Ovary (tissue), 9 donors: ENCODE results near the gene MTSS2. TPM values are rescaled to one million over a fixed set of nuclear protein-coding genes. Genes with fewer than 3 reads are reported as not detected.

Experiments used
- DNase-seq, 5 donors: peaks; one replicate each; pipeline ENCODE4 v3.0.0-alpha.2; 2019 to 2020
- H3K27ac ChIP-seq, 2 donors: fragments of 200-600 bp; one replicate each; pipeline versions ENCODE4 v1.5.1 to v1.8.0; 2019 to 2022
- H3K27me3 ChIP-seq: fragments of 200-600 bp; one replicate; pipeline ENCODE4 v1.8.0; 2022
- H3K36me3 ChIP-seq: fragments of 200-600 bp; sonication (generic); one replicate; pipeline ENCODE4 v1.5.1; 2019
- H3K4me1 ChIP-seq: one replicate; pipeline ENCODE4 v1.8.1; 2013; ENCODE audit warnings: mild to moderate bottlenecking, moderate library complexity; ENCODE audit not compliant: insufficient read depth
- H3K4me3 ChIP-seq: fragments of 200-600 bp; sonication (generic); one replicate; pipeline ENCODE4 v1.5.1; 2017
- H3K9me3 ChIP-seq, 2 donors: fragments of 200-600 bp in 1 of 2; sonication (generic) in 1 of 2; one replicate each; pipeline versions ENCODE4 v1.5.1 to v1.8.1; 2013 to 2019; ENCODE audit warnings: mild to moderate bottlenecking in 1 of 2, moderate library complexity in 1 of 2
- EP300 ChIP-seq: sonication (generic); formaldehyde crosslinking; IDR thresholded peaks from one replicate; pipeline ENCODE4 v1.6.1; 2017; ENCODE audit warnings: antibody characterized with exemption
- POLR2A ChIP-seq: fragments of 450-650 bp; IDR thresholded peaks from one replicate; pipeline ENCODE4 v1.6.1; 2017; ENCODE audit warnings: antibody characterized with exemption, mild to moderate bottlenecking, moderate library complexity
- WGBS, 3 donors: extraction: QIAGEN DNeasy Blood & Tissue Kit in 1 of 3; methylation state at CpG; one replicate each; pipeline versions ENCODE4 v1.1.5 to v1.1.7; 2013 to 2017; 5-methylcytosine and 5-hydroxymethylcytosine counted together
- intact Hi-C, 4 donors: fragments of 100-400 bp; cut with DNase I; formaldehyde crosslinking; loops; one replicate each; pipeline versions ENCODE4 v1.11.0 to v1.15.1; 2022 to 2023
- polyA plus RNA-seq, 2 donors: library from polyadenylated mRNA; stranded (reverse); fragments of 200-250 nt in 1 of 2; fragments of 350-450 nt in 1 of 2; fragmentation: Illumina TruSeq in 1 of 2; extraction: RNeasy Lipid Tissue Mini Kit (QIAGEN cat#74804) in 1 of 2; gene quantifications; one replicate each; pipeline ENCODE4 v1.2.3, GENCODE V29; 2013 to 2014
- total RNA-seq, 7 donors: library from RNA; depleted of rRNA in 2 of 7; stranded (reverse); fragments of >200 nt in 2 of 7; fragmentation: NEBNext Ultra II Directional in 3 of 7; extraction: Animal tissue kit (Norgen Biotek cat#: 25700) in 3 of 7; gene quantifications; one replicate each; pipeline versions ENCODE4 v1.1.0 to v1.2.4, GENCODE V29; 2016 to 2023
- TF ChIP-seq, protein P1 (sequence below), 3 donors: fragments of 450-650 bp in 2 of 3; fragments of 200-600 bp in 1 of 3; IDR thresholded peaks; one replicate each; pipeline versions ENCODE4 v1.5.1 to v1.8.0; 2016 to 2022; ENCODE audit warnings: antibody characterized with exemption in 3 of 3, mild to moderate bottlenecking in 1 of 3
- donor health status: DM: no; HTN: no; CAD: no; lungs with moderate emphysema.
- donor health status: DM: no; HTN: no; CAD: no.
- donor health status: Bipolar disorder and iron deficiency.
- donor health status: DM: yes; HTN: yes; CAD: no.
- donor health status: DM: no; HTN: no; CAD: no.
- donor health status: DM: yes; HTN: yes; CAD: no.

MTSS2 gene
- total and polyA plus RNA-seq, 9 donors = 8.4 to 93.5 (median 40.2) TPM

DNA sequence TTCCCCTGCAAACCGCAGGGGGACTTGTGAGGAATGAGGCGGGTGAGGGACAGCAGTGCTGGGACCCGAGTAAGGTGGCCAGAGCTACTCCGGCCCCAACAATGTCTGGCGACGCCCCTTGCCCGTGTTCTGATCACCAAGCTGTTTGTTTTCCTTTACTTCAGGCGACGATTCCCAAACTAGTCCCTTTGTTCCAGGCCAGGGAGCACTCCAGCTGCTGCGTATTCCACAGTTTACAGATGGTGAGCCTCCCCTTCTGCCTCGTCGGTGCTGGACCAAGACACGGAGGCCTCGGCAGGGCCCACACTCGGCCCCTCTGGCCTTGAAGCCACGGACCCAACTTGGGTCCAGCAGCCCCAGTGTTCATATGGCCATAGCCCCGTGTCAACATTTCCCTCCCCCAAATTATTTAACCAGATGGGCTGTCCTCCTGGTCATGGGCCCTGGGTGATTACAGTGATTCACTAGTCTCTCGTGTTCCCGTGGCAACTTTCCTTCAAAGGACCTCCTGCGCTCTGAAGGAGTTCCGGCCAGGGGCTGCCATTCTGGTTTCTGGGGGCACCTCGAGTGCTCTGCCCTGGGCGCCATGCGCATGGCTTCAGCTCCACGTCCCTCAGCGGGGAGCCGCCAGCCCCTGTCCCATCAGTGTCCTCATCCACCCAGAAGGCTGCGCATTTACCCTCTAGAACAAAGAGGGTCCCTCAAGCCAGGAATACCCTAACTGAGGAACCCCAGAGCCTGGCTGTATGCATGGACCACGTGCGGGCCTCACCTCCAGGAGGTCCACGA, 24.8 kb upstream of the MTSS2 start:
- H3K36me3 ChIP-seq = no peaks in the 10 kb centered on the region
- H3K27me3 ChIP-seq = no peaks in the 10 kb centered on the region
- no peak overlapping the region for H3K27ac ChIP-seq
- H3K4me1 ChIP-seq = peaks cover 24% of the 10 kb centered on the region
- TF ChIP-seq POLR2A (no peak), EP300 (no peak)
- TF ChIP-seq, protein P1, sequence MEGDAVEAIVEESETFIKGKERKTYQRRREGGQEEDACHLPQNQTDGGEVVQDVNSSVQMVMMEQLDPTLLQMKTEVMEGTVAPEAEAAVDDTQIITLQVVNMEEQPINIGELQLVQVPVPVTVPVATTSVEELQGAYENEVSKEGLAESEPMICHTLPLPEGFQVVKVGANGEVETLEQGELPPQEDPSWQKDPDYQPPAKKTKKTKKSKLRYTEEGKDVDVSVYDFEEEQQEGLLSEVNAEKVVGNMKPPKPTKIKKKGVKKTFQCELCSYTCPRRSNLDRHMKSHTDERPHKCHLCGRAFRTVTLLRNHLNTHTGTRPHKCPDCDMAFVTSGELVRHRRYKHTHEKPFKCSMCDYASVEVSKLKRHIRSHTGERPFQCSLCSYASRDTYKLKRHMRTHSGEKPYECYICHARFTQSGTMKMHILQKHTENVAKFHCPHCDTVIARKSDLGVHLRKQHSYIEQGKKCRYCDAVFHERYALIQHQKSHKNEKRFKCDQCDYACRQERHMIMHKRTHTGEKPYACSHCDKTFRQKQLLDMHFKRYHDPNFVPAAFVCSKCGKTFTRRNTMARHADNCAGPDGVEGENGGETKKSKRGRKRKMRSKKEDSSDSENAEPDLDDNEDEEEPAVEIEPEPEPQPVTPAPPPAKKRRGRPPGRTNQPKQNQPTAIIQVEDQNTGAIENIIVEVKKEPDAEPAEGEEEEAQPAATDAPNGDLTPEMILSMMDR (IDR thresholded peaks at IDR 0.05) = no peak
- no peak overlapping the region for H3K4me3 ChIP-seq
- no peaks in the 10 kb centered on the region for H3K9me3 ChIP-seq
- WGBS, 3 donors = 82 to 91% (median 87%) methylated on average over 31 of the region's 31 CpGs
- intact Hi-C loops = no loop called here
- DNase-seq = no peak

DNA sequence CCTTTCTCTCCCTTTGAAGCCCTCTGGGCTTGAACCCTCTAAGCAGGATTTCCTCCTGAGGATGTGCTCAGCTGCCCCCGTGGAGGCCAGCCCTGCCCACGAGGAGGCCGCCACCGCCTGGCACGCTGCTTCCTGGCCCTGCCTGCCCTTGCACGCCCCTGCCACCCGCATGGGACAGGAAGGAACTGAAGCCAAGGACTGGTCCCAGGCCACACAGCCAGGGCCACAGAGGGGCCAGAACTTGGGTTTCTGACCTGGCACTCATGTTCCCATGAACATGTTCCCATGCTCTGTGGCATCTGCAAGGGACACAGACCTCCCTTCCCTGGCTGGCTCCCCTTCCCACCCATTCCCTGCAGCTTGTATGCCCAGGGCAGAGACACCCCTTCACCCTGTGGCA, 24.1 kb upstream of the MTSS2 start:
- Histone ChIP-seq H3K36me3 (no peaks in the 10 kb centered on the region), H3K27me3 (no peaks in the 10 kb centered on the region), H3K9me3 (no peaks in the 10 kb centered on the region), H3K4me3 (no peak overlapping the region), H3K4me1 (peaks cover 20% of the 10 kb centered on the region), H3K27ac (no peak overlapping the region)
- DNase-seq = no peak
- 76 to 82% (median 80%) methylated on average over 7 of the region's 7 CpGs for WGBS, 3 donors
- no peak for TF ChIP-seq EP300
- intact Hi-C loops = no loop called here

DNA sequence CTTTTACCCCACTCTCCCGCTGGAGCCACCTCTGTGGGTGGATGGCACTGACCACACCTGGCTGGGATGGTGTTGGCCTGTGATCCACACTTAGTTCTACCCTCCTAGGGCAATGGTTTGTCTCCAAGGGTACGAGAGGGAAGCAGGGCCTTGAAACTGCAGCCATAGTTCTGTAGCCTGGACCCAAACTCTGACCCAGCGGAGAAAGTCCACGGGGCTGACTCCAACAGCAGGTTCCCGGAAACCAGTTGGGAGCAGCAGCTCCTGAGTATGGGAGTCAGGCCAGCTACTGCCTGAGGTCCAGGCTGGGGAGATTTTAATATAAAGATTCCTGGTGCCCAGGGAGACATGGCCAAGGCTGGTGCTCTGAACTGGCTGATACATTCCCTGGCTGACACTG, 23.6 kb upstream of the MTSS2 start:
- DNase-seq = no peak
- Histone ChIP-seq H3K9me3 (no peaks in the 10 kb centered on the region), H3K4me3 (no peak overlapping the region), H3K4me1 (peaks cover 15% of the 10 kb centered on the region), H3K36me3 (no peaks in the 10 kb centered on the region), H3K27me3 (no peaks in the 10 kb centered on the region), H3K27ac (no peak overlapping the region)
- intact Hi-C loops = no loop called here
- 77 to 84% (median 81%) methylated on average over 5 of the region's 5 CpGs for WGBS, 3 donors
- TF ChIP-seq POLR2A (no peak), EP300 (no peak)
- TF ChIP-seq, protein P1 (IDR thresholded peaks at IDR 0.05) = no peak

DNA sequence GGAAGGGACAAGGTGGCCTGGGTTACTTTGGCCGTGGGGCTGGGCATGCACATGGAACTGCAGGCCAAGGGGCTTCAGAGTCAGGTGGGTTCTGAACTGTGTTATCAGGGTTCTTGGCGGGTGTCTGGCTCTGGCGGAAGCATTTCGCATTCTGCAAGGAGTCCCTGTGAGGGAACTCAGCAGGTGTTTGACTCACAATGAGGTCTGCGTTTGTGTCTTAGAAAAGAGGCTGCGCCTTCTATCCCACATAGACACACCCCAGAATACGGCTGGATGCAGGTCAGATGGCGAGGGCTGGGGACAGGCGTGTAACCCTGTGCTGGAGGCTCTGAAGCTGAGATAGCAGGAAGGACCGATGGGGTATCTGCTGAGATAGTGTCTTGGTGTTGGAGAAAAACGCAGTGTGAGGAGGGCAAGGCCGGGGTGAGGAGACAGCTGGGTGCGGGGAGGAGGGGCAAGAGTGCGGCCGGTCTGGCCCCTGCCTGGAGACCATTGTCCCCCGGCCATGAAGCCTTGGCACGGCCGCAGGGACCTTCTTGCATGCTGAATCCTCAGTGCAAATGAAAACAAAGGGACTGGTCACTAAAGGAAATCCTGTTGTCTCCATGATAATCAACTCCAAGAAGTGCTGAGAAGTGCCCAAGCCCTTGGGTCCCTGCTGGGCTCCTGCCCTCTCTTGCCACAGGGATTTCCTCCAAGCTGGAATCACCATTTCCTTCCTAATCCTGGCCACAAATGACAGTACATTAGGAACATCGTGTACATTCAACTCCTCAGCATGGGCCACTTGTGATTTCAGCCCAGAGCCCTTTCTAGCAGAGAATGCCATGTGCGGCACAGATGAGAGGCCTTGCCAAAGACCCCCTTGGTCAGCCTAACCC, 22.8 kb upstream of the MTSS2 start:
- TF ChIP-seq EP300 = no peak
- TF ChIP-seq, protein P1 (IDR thresholded peaks at IDR 0.05) = no peak
- intact Hi-C loops = no loop called here
- Histone ChIP-seq H3K27me3 (no peaks in the 10 kb centered on the region), H3K27ac (no peak overlapping the region), H3K36me3 (no peaks in the 10 kb centered on the region), H3K4me1 (peaks cover 16% of the 10 kb centered on the region), H3K9me3 (no peaks in the 10 kb centered on the region), H3K4me3 (no peak overlapping the region)
- DNase-seq = no peak
- WGBS, 3 donors = 80 to 88% (median 84%) methylated on average over 20 of the region's 20 CpGs
